Measurements from ENCODE around the gene FSIP1. TPM values are rescaled to one million over a fixed set of nuclear protein-coding genes. Genes with fewer than 3 reads are reported as not detected.

Gene FSIP1
- total RNA-seq, 1 donor from 2014 or later, result 0.96 TPM

- Histone ChIP-seq H3K27ac (no peak overlapping the region), H3K36me3 (peaks cover 18% of the 10 kb centered on the region), H3K9me3 (no peaks in the 10 kb centered on the region), H3K4me1 (no peaks in the 10 kb centered on the region), H3K4me3 (no peak overlapping the region), H3K27me3 (no peaks in the 10 kb centered on the region)
- intact Hi-C loops (cut with DNase I), result no loop called here
- no peak for ATAC-seq
- no peak for TF ChIP-seq CTCF (IDR thresholded peaks at IDR 0.05)
- DNase-seq, result no peak
These were observed 182.8 kb downstream of the FSIP1 start for GRCh38 chr15:39599871-39600270.

GRCh38 chr15:39598958-39599845 lies 183.4 kb downstream of the FSIP1 start:
- intact Hi-C loops (cut with DNase I), result no loop called here
- Histone ChIP-seq H3K4me3 (no peak overlapping the region), H3K27ac (no peak overlapping the region), H3K27me3 (no peaks in the 10 kb centered on the region), H3K9me3 (no peaks in the 10 kb centered on the region), H3K4me1 (no peaks in the 10 kb centered on the region), H3K36me3 (peaks cover 24% of the 10 kb centered on the region)
- no peak for ATAC-seq
- no peak for TF ChIP-seq CTCF (IDR thresholded peaks at IDR 0.05)
- no peak for DNase-seq

- no peak overlapping the region for H3K4me3 ChIP-seq
- no peaks in the 10 kb centered on the region for H3K9me3 ChIP-seq
- no peaks in the 10 kb centered on the region for H3K27me3 ChIP-seq
- intact Hi-C loops (cut with DNase I), result no loop called here
- no peak for TF ChIP-seq CTCF (IDR thresholded peaks at IDR 0.05)
- ATAC-seq (no peak), DNase-seq (no peak)
- no peak overlapping the region for H3K27ac ChIP-seq
- H3K4me1 ChIP-seq, result no peaks in the 10 kb centered on the region
- peaks cover 33% of the 10 kb centered on the region for H3K36me3 ChIP-seq
These were observed 184.3 kb downstream of the FSIP1 start for GRCh38 chr15:39598186-39598850.

GRCh38 chr15:39597751-39598185 lies 184.9 kb downstream of the FSIP1 start:
- ATAC-seq, result no peak

GRCh38 chr15:39597336-39597735 lies 185.3 kb downstream of the FSIP1 start:
- intact Hi-C loops (cut with DNase I), result no loop called here
- no peak overlapping the region for H3K27ac ChIP-seq
- DNase-seq (no peak), ATAC-seq (no peak)
- no peaks in the 10 kb centered on the region for H3K9me3 ChIP-seq
- TF ChIP-seq CTCF (IDR thresholded peaks at IDR 0.05), result no peak
- H3K4me3 ChIP-seq, result no peak overlapping the region
- H3K36me3 ChIP-seq, result peaks cover 43% of the 10 kb centered on the region
- no peaks in the 10 kb centered on the region for H3K4me1 ChIP-seq
- H3K27me3 ChIP-seq, result no peaks in the 10 kb centered on the region

More at GRCh38 chr15:39597751-39598185, 184.9 kb downstream of the FSIP1 start:
- H3K4me3 ChIP-seq, result no peak overlapping the region
- H3K27ac ChIP-seq, result no peak overlapping the region
- intact Hi-C loops (cut with DNase I), result no loop called here
- no peaks in the 10 kb centered on the region for H3K4me1 ChIP-seq
- H3K9me3 ChIP-seq, result no peaks in the 10 kb centered on the region
- no peak for TF ChIP-seq CTCF (IDR thresholded peaks at IDR 0.05)
- H3K27me3 ChIP-seq, result no peaks in the 10 kb centered on the region
- H3K36me3 ChIP-seq, result peaks cover 39% of the 10 kb centered on the region
- DNase-seq, result no peak

Measured in upper lobe of right lung (tissue), 1 donor.